H1 (cell line): ENCODE data around the gene MEIOB. TPM values are rescaled to one million over a fixed set of nuclear protein-coding genes. Genes with fewer than 3 reads are reported as not detected.

Experiments
- CTCF ChIA-PET: fragments of 300-600 bp; sonication (Branson Sonifier 250); formaldehyde crosslinking; loops from one replicate; lab custom pipeline; 2021; ENCODE audit not compliant: partially characterized antibody; lab: Charles Lee
- POLR2A ChIA-PET: fragments of 300-600 bp; sonication (Branson Sonifier 250); formaldehyde crosslinking; loops from one replicate; lab custom pipeline; 2021; ENCODE audit warnings: inconsistent platforms; ENCODE audit not compliant: partially characterized antibody; lab: Charles Lee
- DNase-seq, 2 experiments: peaks; one replicate each; pipeline versions ENCODE4 v3.0.0 to v3.0.0-alpha.2; 2010 to 2022; ENCODE audit warnings: low spot score in 2 of 2, low read depth in 1 of 2, mixed read lengths in 1 of 2
- FAIRE-seq: peaks from 2 replicates; lab custom pipeline; 2011; peaks lifted over from hg19 to GRCh38; lab: Jason Lieb, UNC
- H2AFZ ChIP-seq: 2 replicates; pipeline ENCODE4 v1.8.1; 2012; ENCODE audit warnings: low read length, inconsistent platforms
- H2AK5ac ChIP-seq: 2 replicates; pipeline ENCODE4 v1.6.1; 2013; ENCODE audit warnings: low read depth, low read length
- H2BK120ac ChIP-seq: replicated peaks from 2 replicates; pipeline ENCODE3; 2013; ENCODE audit warnings: low read depth, low read length, inconsistent platforms
- H2BK12ac ChIP-seq: 2 replicates; pipeline ENCODE4 v1.6.1; 2013; ENCODE audit warnings: low read depth, low read length
- H2BK15ac ChIP-seq: 2 replicates; pipeline ENCODE4 v1.6.1; 2013; ENCODE audit warnings: low read length
- H2BK20ac ChIP-seq: 2 replicates; pipeline ENCODE4 v1.6.1; 2013; ENCODE audit warnings: low read length
- H2BK5ac ChIP-seq: 2 replicates; pipeline ENCODE4 v1.6.1; 2013; ENCODE audit warnings: low read depth, low read length
- H3K14ac ChIP-seq: 2 replicates; pipeline ENCODE4 v1.6.1; 2013; ENCODE audit warnings: inconsistent platforms; ENCODE audit not compliant: insufficient read length
- H3K18ac ChIP-seq: 2 replicates; pipeline ENCODE4 v1.6.1; 2013; ENCODE audit warnings: low read length; ENCODE audit errors: extremely low read depth
- H3K23ac ChIP-seq: 2 replicates; pipeline ENCODE4 v1.6.1; 2013; ENCODE audit warnings: inconsistent platforms; ENCODE audit not compliant: insufficient read length
- H3K23me2 ChIP-seq: 2 replicates; pipeline ENCODE4 v1.6.1; 2013; ENCODE audit warnings: low read depth, low read length
- H3K27ac ChIP-seq: 2 replicates; pipeline ENCODE4 v1.6.1; 2011; ENCODE audit warnings: low read depth, low read length, inconsistent platforms
- H3K27me3 ChIP-seq, 4 experiments: replicated peaks in 1 of 4; 1 replicate in 1 of 4; 2 replicates in 3 of 4; pipeline versions ENCODE4 v1.6.1 to v1.8.1; 2011 to 2013; ENCODE audit warnings: low read length in 3 of 4, mild to moderate bottlenecking in 3 of 4, inconsistent platforms in 2 of 4, mixed read lengths in 2 of 4, moderate library complexity in 1 of 4; ENCODE audit not compliant: control insufficient read depth in 3 of 4, insufficient read depth in 3 of 4; ENCODE audit errors: extremely low read depth in 1 of 4
- H3K36me3 ChIP-seq, 4 experiments: 2 replicates each; pipeline versions ENCODE4 v1.6.1 to v1.8.1; 2011 to 2013; ENCODE audit warnings: mild to moderate bottlenecking in 4 of 4, low read length in 3 of 4, moderate library complexity in 2 of 4, control low read depth in 1 of 4, inconsistent platforms in 1 of 4; ENCODE audit not compliant: insufficient read depth in 4 of 4, control insufficient read depth in 2 of 4
- H3K4ac ChIP-seq: replicated peaks from 2 replicates; pipeline ENCODE3; 2013; ENCODE audit warnings: low read length, low read depth, mixed read lengths, inconsistent platforms; ENCODE audit not compliant: insufficient read length
- H3K4me1 ChIP-seq, 4 experiments: replicated peaks in 1 of 4; 1 replicate in 1 of 4; 2 replicates in 3 of 4; pipeline versions ENCODE4 v1.6.1 to v1.8.1; 2011 to 2013; ENCODE audit warnings: low read length in 3 of 4, inconsistent platforms in 2 of 4, mixed read lengths in 1 of 4; ENCODE audit not compliant: insufficient read depth in 4 of 4, control insufficient read depth in 3 of 4
- H3K4me2 ChIP-seq, 2 experiments: 2 replicates each; pipeline versions ENCODE4 v1.6.1 to v1.8.1; 2011 to 2013; ENCODE audit warnings: low read depth in 2 of 2, low read length in 2 of 2, control low read depth in 1 of 2, inconsistent platforms in 1 of 2, mild to moderate bottlenecking in 1 of 2; ENCODE audit not compliant: insufficient read depth in 1 of 2
- H3K4me3 ChIP-seq, 4 experiments: fragments of 200-600, 300-600 bp in 1 of 4; sonication (generic), shearing (Covaris generic), sonication (Bioruptor Twin) in 1 of 4; 2 replicates each; pipeline versions ENCODE4 v1.5.1 to v1.8.1; 2011 to 2016; ENCODE audit warnings: low read length in 4 of 4, low read depth in 3 of 4, control low read depth in 2 of 4, inconsistent platforms in 2 of 4, mild to moderate bottlenecking in 2 of 4, mixed read lengths in 1 of 4, moderate library complexity in 1 of 4; ENCODE audit not compliant: insufficient read depth in 2 of 4; ENCODE audit errors: extremely low read depth in 1 of 4
- H3K56ac ChIP-seq: replicated peaks from 2 replicates; pipeline ENCODE3; 2013; ENCODE audit warnings: low read depth, mild to moderate bottlenecking, mixed read lengths, low read length, inconsistent platforms; ENCODE audit not compliant: insufficient read length
- H3K79me1 ChIP-seq: 2 replicates; pipeline ENCODE4 v1.6.1; 2013; ENCODE audit warnings: low read depth, low read length, control low read depth
- H3K79me2 ChIP-seq, 2 experiments: 2 replicates each; pipeline versions ENCODE4 v1.6.1 to v1.8.1; 2012 to 2013; ENCODE audit warnings: low read length in 2 of 2, mild to moderate bottlenecking in 2 of 2, inconsistent platforms in 1 of 2; ENCODE audit not compliant: insufficient read depth in 2 of 2, control insufficient read depth in 1 of 2
- H3K9ac ChIP-seq, 4 experiments: replicated peaks in 1 of 4; 1 replicate in 1 of 4; 2 replicates in 3 of 4; pipeline versions ENCODE4 v1.6.1 to v1.8.1; 2011 to 2013; ENCODE audit warnings: low read depth in 3 of 4, low read length in 3 of 4, control low read depth in 2 of 4, mild to moderate bottlenecking in 2 of 4, moderate library complexity in 2 of 4, inconsistent platforms in 1 of 4; ENCODE audit errors: extremely low read depth in 1 of 4
- H3K9me3 ChIP-seq, 2 experiments: 2 replicates each; pipeline versions ENCODE4 v1.6.1 to v1.8.1; 2012 to 2013; ENCODE audit warnings: mild to moderate bottlenecking in 2 of 2, moderate library complexity in 2 of 2, control low read depth in 1 of 2, inconsistent platforms in 1 of 2, low read depth in 1 of 2, low read length in 1 of 2, mixed read lengths in 1 of 2; ENCODE audit not compliant: insufficient read depth in 2 of 2
- H4K20me1 ChIP-seq, 2 experiments: replicated peaks in 1 of 2; 2 replicates each; pipeline versions ENCODE3 to v1.8.1; 2011 to 2013; ENCODE audit warnings: inconsistent platforms in 2 of 2, low read length in 2 of 2, mild to moderate bottlenecking in 1 of 2; ENCODE audit not compliant: insufficient read depth in 2 of 2, control insufficient read depth in 1 of 2
- H4K5ac ChIP-seq: 2 replicates; pipeline ENCODE4 v1.6.1; 2013; ENCODE audit warnings: low read length, low read depth, mixed read lengths, inconsistent platforms; ENCODE audit not compliant: insufficient read length
- H4K8ac ChIP-seq: 2 replicates; pipeline ENCODE4 v1.8.0; 2013; ENCODE audit warnings: mild to moderate bottlenecking, moderate library complexity, low read length, inconsistent platforms; ENCODE audit not compliant: insufficient read depth; ENCODE audit errors: extremely low read depth
- H4K91ac ChIP-seq: replicated peaks from 2 replicates; pipeline ENCODE3; 2013; ENCODE audit warnings: low read length, mixed read lengths, inconsistent platforms; ENCODE audit not compliant: insufficient read length
- BRCA1 ChIP-seq: IDR thresholded peaks from 2 replicates; pipeline ENCODE4 v1.6.1; 2012; ENCODE audit warnings: low read depth, low read length, improper control_type of control experiment
- CBX5 ChIP-seq: fragments of 300-800, 300-1000 bp; sonication (generic); IDR thresholded peaks from 2 replicates; pipeline ENCODE4 v1.7.1; 2016; ENCODE audit warnings: antibody characterized with exemption, low read length, low read depth
- EZH2 ChIP-seq: fragments of 200-600 bp; sonication (generic); IDR thresholded peaks from 2 replicates; pipeline ENCODE4 v1.7.1; 2012; ENCODE audit warnings: low read depth, mild to moderate bottlenecking, moderate library complexity, low read length, inconsistent platforms; ENCODE audit not compliant: severe bottlenecking
- FOSL1 ChIP-seq: IDR thresholded peaks from 2 replicates; pipeline ENCODE4 v1.6.1; 2011; ENCODE audit warnings: mild to moderate bottlenecking, low read depth, low read length, moderate library complexity; ENCODE audit not compliant: insufficient read depth
- KDM4A ChIP-seq: IDR thresholded peaks from one replicate; pipeline ENCODE4 v1.7.1; 2012; ENCODE audit warnings: low read depth, mild to moderate bottlenecking, moderate library complexity, low read length, inconsistent platforms; ENCODE audit not compliant: severe bottlenecking
- NANOG ChIP-seq: IDR thresholded peaks from 2 replicates; pipeline ENCODE4 v1.6.1; 2011; ENCODE audit warnings: low read length, low read depth, mild to moderate bottlenecking, inconsistent platforms; ENCODE audit not compliant: insufficient read depth, poor library complexity, severe bottlenecking
- SIX5 ChIP-seq: IDR thresholded peaks from 2 replicates; pipeline ENCODE4 v1.6.1; 2011; ENCODE audit warnings: mild to moderate bottlenecking, low read depth, low read length
- SUZ12 ChIP-seq: fragments of 200-600 bp; sonication (generic); IDR thresholded peaks from 2 replicates; pipeline ENCODE4 v1.6.1; 2012; ENCODE audit warnings: mild to moderate bottlenecking, inconsistent platforms, low read length, moderate library complexity, mixed read lengths
- WGBS, 2 experiments: shearing (Covaris generic) in 1 of 2; methylation state at CpG; one replicate each; pipeline versions ENCODE4 v1.1.6 to v1.1.7; 2013 to 2015; ENCODE audit warnings: low lambda C conversion rate in 2 of 2, mixed read lengths in 2 of 2, inconsistent platforms in 1 of 2, low coverage in 1 of 2, missing lambda C conversion rate in 1 of 2; ENCODE audit not compliant: insufficient replicate concordance in 2 of 2, insufficient coverage in 1 of 2, insufficient read length in 1 of 2; ENCODE audit errors: extremely low coverage in 1 of 2, missing lambda C conversion rate in 1 of 2; 5-methylcytosine and 5-hydroxymethylcytosine counted together
- polyA plus RNA-seq, 7 experiments: library from polyadenylated mRNA; depleted of rRNA in 3 of 7; stranded (reverse) in 5 of 7; unstranded in 2 of 7; fragments of >200 nt in 5 of 7; fragments of 200-250 nt in 2 of 7; gene quantifications; 1 replicate in 5 of 7; 2 replicates in 1 of 7; 4 replicates in 1 of 7; pipeline versions ENCODE4 v1.2.1 to v1.2.3, GENCODE V29; 2011 to 2013; ENCODE audit warnings: missing spikeins in 2 of 7, mixed read lengths in 2 of 7
- total RNA-seq: library from RNA; stranded (reverse); fragmentation: NEBNext Ultra II Directional; extraction: Animal tissue kit (Norgen Biotek cat#: 25700); gene quantifications from 2 replicates; pipeline ENCODE4 v1.2.1, GENCODE V29; 2021

Gene MEIOB
- total and polyA plus RNA-seq, 2 of the 8 experiments (the other 6 are each of a cell fraction or from before 2014, with no cell fraction given): 0.63 to 1.1 TPM

DNA sequence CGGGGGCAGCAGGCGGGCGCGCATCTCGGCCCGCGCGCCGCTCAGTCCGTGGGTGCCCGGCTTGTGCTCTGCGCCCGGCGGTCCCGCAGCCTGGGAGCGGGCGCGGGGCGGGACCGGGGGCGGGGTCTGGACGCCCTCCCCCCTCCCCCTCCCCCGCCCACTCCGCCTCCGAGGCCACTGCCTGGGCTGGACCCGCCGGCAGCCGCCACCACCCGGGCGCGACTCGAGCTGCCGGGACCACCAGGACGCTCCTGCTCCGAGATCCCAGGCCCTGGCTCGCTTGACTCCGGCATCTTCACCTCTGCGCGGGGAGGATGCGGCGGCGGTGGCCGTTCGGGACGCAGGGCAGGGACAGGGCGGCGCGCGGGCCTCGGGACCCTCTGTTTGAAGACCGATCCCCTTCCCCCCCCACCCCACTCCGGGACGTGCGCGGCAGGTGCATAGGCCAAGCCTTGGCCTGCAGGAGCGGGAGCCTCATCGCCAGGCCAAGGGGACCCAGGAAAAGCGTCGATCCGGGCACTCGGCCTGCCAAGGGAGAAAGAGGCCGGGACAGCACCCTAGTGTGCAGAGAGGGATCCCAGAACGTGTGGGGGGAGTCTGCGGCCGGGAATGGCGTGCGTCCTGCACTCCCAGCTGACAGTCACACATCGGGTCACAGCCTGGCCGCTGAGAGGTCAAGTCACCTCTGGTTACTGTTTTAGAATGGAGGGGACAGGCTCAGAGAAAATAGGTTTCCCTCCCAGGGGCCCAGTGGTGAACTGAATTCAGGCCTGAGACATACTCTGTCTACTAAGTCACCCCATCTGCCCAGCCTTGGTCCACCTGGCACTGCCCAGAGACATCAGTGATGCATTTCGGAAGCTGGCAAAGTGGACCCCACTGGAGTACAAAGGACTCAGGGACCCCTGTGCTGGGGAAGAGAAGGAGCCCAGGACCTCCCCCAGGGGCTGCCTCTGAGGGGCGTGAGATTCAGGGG is 46.7 kb upstream of the MEIOB start, which contains the start of gene HS3ST6:
HS3ST6 (minus strand) TSS at position 65 of the 976 bp plus-strand sequence. CDS start 92 bp downstream, outside the sequence.
- CTCF ChIA-PET: interaction anchor here (1.2 to 2.2 kb wide), 4 partner anchors 10 to 34 kb away, joined by 3 to 6 read pairs (median 4); no protein-coding TSS in a partner anchor
- Histone ChIP-seq H4K5ac (no peak within 1 kb of the TSS), H3K23ac (no peak within 1 kb of the TSS), H3K9ac (no peak within 1 kb of the TSS), H2BK12ac (no peak within 1 kb of the TSS), H4K20me1 (peaks cover 4 to 9% of the 10 kb centered on the region in 2 experiments), H2AK5ac (peak within 1 kb of the TSS; percentile 24; the same call in 1 of the 2 replicates), H3K4me1 (peaks cover 4 to 41% (median 27%) of the 10 kb centered on the region in 4 experiments)
- WGBS, 2 experiments: 26% methylated on average over 14 of the region's 71 CpGs; no CpG with 5 or more reads in 1 of the 2 experiments
- peak; percentile 10 for TF ChIP-seq KDM4A
- no peak for TF ChIP-seq SIX5
- no peak for TF ChIP-seq NANOG
- TF ChIP-seq CBX5: no peak
- no peak for TF ChIP-seq BRCA1
- TF ChIP-seq FOSL1: no peak
- TF ChIP-seq SUZ12: peak; percentile 67
- TF ChIP-seq EZH2: peak; percentile 64
- TF ChIP-seq, all 59 proteins: peak for 3
- no peak within 1 kb of the TSS for H3K14ac ChIP-seq
- H3K4ac ChIP-seq: peak within 1 kb of the TSS; percentile 62
- H3K79me2 ChIP-seq: no peaks in the 10 kb centered on the region
- POLR2A ChIA-PET: interaction anchor here (1.0 to 1.6 kb wide), 3 partner anchors 11 to 53 kb away, joined by 4 read pairs; partner anchors contain the start of gene TBL3
- H3K9me3 ChIP-seq: no peaks in the 10 kb centered on the region
- H3K4me2 ChIP-seq: peak within 1 kb of the TSS; percentile 65 to 88
- H3K36me3 ChIP-seq: peaks cover 0 to 7% (median 0%) of the 10 kb centered on the region in 4 experiments; a peak in 1 of 8 replicates
- DNase-seq (no peak), FAIRE-seq (no peak)
- H2BK20ac ChIP-seq: 0 out of 2 replicates have a peak within 1 kb of the TSS, but pooled peaks have one; percentile 48
- no peak within 1 kb of the TSS for H2AFZ ChIP-seq
- H3K27ac ChIP-seq: no peak within 1 kb of the TSS
- H3K23me2 ChIP-seq: peaks cover 9% of the 10 kb centered on the region; the same call in 1 of the 2 replicates
- H3K18ac ChIP-seq: peak within 1 kb of the TSS; percentile 60; the same call in 1 of the 2 replicates
- H3K79me1 ChIP-seq: no peaks in the 10 kb centered on the region
- H3K4me3 ChIP-seq: peak within 1 kb of the TSS; percentile 34 to 58 (median 44)
- no peak within 1 kb of the TSS for H3K56ac ChIP-seq
- H2BK5ac ChIP-seq: no peak within 1 kb of the TSS
- peak within 1 kb of the TSS; percentile 11 for H4K8ac ChIP-seq
- no peak within 1 kb of the TSS for H2BK15ac ChIP-seq
- peaks cover 39 to 89% (median 72%) of the 10 kb centered on the region in 4 experiments for H3K27me3 ChIP-seq
- H2BK120ac ChIP-seq: no peak within 1 kb of the TSS
- no peak within 1 kb of the TSS for H4K91ac ChIP-seq
